Mammary epithelial cell (primary cell): ENCODE measurements around the gene ANKRD40.

Experiments used
- CTCF ChIP-seq, 2 donors: IDR thresholded peaks in 1 of 2; conservative IDR thresholded peaks in 1 of 2; 2 replicates each; pipeline ENCODE4 v1.5.1; 2011 to 2012; ENCODE audit warnings: inconsistent platforms in 2 of 2, low read length in 2 of 2, mild to moderate bottlenecking in 2 of 2, control low read depth in 1 of 2, low read depth in 1 of 2; ENCODE audit not compliant: insufficient read depth in 1 of 2; ENCODE audit errors: extremely low read depth in 1 of 2
- EZH2 ChIP-seq: IDR thresholded peaks from 2 replicates; pipeline ENCODE4 v1.6.1; 2012; ENCODE audit warnings: low read length, inconsistent platforms, borderline replicate concordance

- no peak for TF ChIP-seq EZH2
- TF ChIP-seq CTCF (conservative IDR thresholded peaks at IDR 0.05 in 1 of 2, IDR thresholded peaks at IDR 0.05 in 1 of 2; ENCODE audit: extremely low read depth in 1 of 2, insufficient read depth in 1 of 2, low read depth in 1 of 2, low read length in 2 of 2), result no peak
Observed at GRCh38 chr17:50684288-50684611, 23.5 kb downstream of the ANKRD40 start.
